HG02943 (cell line): Measurements from ENCODE around the gene IGFALS.

ENCODE experiments used
- ATAC-seq: cut with Tn5 transposase; IDR thresholded peaks from one replicate; pipeline ENCODE4 v1.9.1; 2021; ENCODE audit warnings: mild to moderate bottlenecking, low read depth, moderate library complexity; ENCODE audit not compliant: unreplicated experiment

The IGFALS gene

DNA sequence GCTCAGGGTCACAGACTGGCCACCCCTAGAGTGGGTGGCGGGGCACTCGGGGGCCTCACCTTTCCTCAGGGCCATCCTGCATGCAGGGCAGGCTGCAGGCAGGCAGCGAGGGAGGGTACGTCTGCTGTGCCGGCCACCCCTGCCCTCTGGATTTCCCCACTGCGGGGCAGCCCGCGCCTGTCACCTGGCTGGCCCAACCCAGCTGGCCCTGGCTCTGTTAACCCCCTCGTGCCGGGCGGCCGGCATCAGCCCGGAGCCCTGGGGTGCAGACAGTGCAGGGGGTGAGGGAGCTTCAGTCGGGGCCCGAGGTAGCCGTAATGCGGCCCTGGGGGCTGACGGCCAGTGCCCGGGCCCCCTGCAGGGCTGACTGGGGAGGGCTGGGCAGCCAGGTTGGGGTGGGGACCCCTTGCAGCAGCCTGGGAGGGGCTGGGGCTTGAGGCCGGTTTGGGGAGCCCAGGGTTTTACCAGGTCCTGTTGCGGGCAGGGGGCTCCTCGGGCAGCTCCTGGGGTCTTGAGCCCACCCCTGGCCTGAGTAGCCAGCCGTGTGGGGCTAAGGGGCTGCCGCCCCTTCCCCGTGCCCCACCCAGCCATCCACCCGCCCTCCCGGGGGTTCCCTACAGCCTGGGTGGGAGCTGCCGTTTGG is at the start of gene IGFALS:
TSS of gene IGFALS (minus strand) at position 128 of the 643 bp plus-strand sequence. CDS start at position 75, 53 bp downstream.
- no peak for ATAC-seq

GRCh38 chr16:1839554-1839953 is 46.0 kb upstream of the IGFALS start:
- no peak for ATAC-seq

- no peak for ATAC-seq
Observed at GRCh38 chr16:1834096-1834495, 40.6 kb upstream of the IGFALS start.

GRCh38 chr16:1832838-1833454 is 39.4 kb upstream of the IGFALS start:
- ATAC-seq = no peak

DNA sequence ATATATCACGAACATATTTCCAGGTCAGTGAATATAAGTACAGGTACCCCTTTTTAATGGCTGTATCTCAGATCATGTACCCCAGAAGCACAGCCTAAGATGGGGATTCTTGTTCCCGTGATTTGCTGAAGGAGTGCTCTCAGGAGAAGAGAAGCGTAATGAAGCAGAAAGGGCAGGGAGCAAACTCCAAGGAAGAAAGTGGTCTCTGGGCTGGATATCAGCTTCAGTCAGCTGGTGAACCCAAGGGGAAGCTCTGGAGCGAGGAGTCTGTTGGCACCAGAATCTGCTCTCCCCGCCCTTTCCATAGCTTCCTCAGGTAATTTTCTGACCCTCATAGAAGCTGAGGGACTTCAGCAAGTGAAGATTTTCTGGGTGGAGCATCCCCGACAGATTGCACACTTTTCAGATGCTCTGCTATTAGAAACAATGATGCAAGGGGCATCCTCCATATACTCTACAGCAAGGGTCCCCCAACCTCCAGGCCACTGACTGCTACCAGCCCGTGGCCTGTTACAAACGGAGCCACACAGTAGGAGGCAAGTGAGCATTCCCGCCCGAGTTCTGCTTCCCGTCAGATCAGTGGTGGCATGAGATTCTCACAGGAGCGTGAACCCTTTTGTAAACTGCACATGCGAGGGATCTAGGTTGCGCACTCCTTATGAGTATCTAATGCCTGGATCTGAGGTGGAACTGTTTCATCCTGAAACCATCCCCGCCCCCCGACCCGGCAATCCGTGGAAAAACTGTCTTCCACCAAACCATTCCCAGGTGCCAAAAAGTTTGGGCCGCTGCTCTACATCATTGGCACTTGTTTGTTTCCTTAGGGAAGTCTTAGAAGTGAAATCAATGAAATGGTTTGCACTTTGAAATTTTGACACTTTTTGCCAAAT is 37.9 kb upstream of the IGFALS start:
- no peak for ATAC-seq

GRCh38 chr16:1830213-1830612 is 36.7 kb upstream of the IGFALS start:
- ATAC-seq = no peak

DNA sequence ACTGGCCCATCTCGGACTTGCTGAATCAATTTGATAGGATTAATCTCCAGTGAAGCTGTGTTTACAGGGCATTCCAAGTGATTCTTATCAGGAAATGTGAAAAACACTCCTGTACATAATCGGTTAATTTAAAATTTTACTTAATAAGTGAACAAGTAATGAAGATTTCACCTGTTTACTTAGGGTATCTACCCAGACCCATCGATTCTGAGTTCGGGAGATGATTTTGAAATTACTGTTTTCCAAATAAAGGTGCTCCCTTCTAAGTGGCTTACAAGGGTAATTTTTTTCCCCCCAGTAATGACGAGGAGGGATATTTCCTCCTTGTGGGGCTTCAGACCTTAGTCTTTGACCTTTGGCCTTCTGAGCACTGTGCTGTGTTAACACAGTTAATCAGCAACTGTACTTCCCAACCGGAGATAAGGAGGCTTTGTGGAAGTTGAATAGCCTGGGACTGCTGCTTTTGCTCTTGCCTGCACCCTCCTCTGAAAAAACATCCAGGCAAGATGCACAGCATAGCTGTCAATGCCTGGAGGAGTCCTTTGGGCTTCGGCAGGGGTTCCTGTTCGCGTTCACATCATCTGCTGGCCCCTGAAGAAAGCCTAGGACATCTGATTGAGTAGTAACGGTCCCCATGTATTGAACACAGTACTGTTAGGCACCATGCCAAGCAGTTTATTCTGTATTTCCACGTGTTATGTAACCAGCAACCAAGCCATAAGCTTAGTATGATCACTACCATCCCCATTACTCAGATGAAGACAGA is 35.3 kb upstream of the IGFALS start:
- no peak for ATAC-seq

DNA sequence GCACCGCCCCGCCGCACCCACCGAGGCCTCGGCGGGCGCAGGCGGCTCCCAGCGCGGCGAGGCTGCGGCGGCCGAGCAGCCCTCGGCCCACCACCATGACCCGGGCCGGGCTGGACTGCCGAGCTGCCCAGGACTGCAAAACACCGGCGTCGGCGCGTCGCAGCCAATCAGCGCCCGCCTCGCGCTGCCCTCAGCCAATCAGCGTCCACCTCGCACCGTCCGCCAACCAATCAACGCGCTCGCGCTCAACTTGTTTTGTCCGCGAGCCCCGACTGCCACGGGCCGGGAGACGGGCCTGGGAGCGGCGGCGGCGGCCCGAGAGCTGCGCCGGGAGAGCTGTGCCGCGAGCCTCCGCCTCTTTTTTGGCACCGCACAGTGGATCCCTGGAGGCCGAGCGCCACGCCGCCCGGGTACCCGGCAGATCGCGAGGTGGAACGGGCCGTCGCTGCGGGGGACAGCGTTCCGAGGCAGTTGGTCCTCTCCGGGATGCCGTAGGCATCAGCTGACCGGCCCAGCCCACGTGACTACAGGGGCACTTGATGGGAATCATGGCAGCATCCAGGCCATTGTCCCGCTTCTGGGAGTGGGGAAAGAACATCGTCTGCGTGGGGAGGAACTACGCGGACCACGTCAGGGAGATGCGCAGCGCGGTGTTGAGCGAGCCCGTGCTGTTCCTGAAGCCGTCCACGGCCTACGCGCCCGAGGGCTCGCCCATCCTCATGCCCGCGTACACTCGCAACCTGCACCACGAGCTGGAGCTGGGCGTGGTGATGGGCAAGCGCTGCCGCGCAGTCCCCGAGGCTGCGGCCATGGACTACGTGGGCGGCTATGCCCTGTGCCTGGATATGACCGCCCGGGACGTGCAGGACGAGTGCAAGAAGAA is 33.4 kb upstream of the IGFALS start, which contains the start of the genes FAHD1 and HAGH:
TSS of gene FAHD1 (plus strand) at position 516 of the 883 bp plus-strand sequence. CDS start at position 549, 33 bp downstream.
TSS of gene HAGH (minus strand) at position 135 of the 883 bp plus-strand sequence. CDS start at position 97, 38 bp downstream.
- ATAC-seq = peak; percentile 80

- peak; percentile 39 for ATAC-seq
Observed at GRCh38 chr16:1825864-1826690, 32.6 kb upstream of the IGFALS start.

DNA sequence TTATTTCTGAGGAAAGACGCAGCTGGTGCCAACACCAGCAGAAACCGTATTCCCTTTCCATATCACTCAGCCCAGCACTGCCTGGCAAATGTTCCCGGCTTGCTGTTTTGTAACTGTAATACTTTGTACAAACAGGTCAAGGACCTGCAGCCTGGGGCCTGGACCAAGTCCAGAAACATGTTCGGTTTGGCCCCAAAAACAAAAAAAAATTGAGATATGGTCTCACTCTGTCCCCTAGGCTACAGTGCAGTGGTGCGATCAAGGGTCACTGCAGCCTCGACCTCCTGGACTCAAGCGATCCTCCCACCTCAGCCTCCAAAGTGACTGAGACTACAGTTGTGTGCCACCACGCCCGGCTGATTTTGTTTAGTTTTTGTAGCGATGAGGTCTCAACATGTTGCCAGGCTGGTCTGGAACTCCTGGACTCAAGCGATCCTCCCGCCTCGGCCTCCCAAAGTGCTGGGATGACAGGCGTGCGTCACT is 31.9 kb upstream of the IGFALS start:
- ATAC-seq = no peak

DNA sequence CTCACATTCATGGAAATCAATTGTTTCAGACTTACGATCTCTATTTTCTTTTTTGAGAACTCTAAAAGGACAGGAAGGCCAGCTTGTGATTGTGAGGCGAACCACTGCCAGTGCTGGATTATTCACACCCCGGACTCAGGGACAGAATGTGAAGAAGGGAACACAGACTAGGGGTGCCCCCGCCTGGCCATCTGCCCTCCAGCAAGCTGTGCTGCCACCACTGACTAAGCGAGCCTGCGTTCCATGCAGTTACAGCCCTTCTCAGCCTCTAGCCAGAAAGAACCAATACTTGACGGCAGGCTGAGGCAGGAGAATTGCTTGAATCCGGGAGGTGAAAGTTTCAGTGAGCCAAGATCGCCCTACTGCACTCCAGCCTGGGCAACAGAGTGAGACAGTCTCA is 30.3 kb upstream of the IGFALS start:
- no peak for ATAC-seq

- ATAC-seq = no peak
Observed at GRCh38 chr16:1822801-1823200, 29.3 kb upstream of the IGFALS start.

GRCh38 chr16:1821861-1822611 is 28.5 kb upstream of the IGFALS start:
- ATAC-seq = no peak

DNA sequence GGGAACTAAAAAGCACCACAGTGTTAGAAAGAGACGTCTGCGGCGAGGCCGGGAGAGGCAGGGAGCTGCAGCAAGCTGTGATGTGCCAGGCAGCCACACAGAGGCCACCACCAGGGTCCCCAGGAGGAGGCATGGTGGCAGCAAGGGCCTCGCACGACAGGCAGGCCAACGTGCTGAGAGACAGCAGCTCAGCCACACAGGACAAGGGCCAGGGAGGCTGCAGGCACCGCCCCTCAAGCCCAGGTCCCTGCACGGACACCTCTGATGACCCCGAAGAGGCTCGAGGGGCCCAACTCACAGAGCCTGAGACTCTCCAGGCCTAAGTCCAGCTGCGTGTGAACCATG is 27.4 kb upstream of the IGFALS start:
- no peak for ATAC-seq

DNA sequence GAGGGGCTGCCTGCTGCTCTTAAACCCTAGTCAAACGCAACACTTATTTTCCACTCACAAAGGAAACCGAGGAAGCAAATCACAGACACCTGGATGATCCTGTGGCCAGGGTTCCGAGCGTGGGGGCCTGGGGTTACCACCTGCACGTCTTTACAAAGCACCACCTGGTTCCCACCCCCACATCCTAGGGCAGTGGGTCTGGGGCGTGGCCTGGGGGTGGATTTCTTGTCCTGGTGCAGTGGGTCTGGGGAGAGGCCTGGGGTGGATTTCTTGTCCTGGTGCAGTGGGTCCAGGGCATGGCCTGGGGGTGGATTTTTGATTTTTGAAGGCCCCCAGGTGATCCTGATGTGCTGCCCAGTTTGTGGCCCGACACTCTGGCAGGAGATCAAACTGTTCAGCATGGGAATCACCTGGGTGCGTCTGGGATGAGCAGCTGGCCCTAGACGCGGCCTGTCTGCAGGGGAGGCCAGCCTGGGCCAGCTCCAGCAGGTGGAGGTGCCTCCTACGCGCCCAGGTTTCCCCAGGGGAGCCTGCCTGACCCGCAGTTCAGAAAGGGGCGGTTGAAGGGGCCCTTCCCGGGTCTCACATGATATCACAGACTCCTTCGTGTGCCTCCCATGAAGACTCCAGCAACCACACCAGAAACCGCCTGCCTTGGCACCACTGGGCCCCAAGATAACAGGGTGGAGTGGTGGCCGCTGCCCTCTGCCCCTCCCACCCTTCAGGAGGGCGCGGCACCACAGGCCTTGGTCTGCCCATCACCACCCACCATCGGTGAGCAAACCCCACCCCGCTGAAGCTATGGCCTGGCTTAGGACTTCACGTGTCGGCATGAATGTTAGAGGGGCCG is 26.8 kb upstream of the IGFALS start:
- no peak for ATAC-seq

DNA sequence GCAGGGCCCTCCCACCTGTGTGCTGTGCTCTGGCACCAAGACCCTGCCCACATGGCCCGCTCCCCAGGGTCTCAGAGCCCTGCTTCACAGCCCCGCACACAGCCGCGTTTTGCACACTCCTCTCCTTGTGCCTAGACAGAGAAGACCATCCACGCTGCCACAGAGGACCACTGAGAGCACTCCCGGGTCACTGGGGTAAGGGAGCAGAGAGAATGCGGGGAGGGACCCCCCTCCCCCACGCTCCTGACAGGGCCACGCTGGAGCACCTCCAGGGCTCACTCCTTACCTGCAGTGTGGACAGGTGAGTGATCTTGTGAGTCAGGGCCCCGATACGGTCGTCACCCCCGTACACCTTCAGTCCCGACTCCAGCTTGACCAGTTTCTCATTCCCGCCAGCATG is 26.1 kb upstream of the IGFALS start:
- no peak for ATAC-seq
